ENCODE measurements around the gene ZNF675.
"Not testable (repeated sequence)": the region's sequence is repeated elsewhere in the genome, so short reads cannot be mapped to it uniquely, and the experiment has no call there.

GRCh38 chr19:23649817-23650216, 37.2 kb downstream of the ZNF675 start:
- TF ChIP-seq CTCF (conservative IDR thresholded peaks at IDR 0.05; ENCODE audit: low read length); EZH2phosphoT487 (IDR thresholded peaks at IDR 0.05; ENCODE audit: borderline replicate concordance, low read depth, low read length): not testable (repeated sequence)

Data from OCI-LY7 (cell line).